ENCODE results near the gene FRAS1.

Gene FRAS1

GRCh38 chr4:78585633-78586032 is 528.5 kb downstream of the FRAS1 start:
- no peak for DNase-seq (ENCODE audit: low spot score)

- no peak for DNase-seq (ENCODE audit: low spot score)
These were observed 531.9 kb downstream of the FRAS1 start for GRCh38 chr4:78588894-78589545.

DNA sequence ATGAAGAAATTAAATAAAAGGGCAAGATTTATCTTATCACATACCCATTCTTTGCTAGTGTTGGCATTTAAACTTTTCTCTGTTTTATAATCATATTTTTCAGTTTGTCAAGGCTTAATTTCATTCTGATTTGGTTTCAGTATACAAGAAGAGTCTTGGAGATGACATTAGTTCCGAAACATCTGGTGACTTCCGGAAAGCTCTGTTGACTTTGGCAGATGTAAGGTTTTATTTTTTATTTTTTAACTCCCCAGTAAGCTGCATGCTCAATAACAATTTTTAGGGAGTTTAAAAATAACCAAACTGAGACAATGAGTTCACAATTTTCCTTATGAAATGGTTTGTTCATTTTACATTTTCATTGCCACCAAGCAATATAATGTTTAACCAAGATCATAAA is 534.3 kb downstream of the FRAS1 start:
- DNase-seq (ENCODE audit: low spot score): no peak

DNA sequence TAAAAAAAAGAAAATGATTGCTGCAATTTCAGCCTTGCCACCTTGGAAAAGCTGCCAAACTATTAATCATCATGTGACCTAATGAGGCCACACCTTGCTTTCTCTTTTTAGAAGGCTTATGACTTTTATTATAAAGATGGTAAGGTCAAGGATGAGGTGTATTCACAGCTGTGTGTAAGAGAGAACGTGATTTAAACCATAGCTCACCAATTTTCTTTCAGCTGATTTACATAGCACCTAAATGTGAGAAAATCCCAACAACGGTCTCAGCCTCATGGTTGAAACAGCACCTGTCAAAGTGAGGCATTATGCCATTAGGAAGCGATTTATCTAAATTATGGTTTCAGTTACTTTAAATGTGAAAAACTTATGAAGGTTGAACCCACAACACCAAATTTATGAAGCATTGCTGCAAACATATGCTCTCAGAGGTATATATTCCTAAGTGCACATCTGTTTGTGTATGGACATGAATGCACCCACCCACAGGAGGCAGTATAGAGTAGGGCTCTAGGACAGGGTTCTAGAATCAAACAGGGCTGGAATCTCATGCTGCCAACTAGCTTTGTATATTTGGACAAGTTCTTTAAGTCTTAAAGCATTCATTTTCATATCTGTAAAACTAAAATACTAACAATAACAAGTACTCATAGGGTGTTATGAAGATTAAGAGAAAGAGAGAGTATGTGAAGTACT is 535.1 kb downstream of the FRAS1 start:
- DNase-seq (ENCODE audit: low spot score): peak; percentile 68
